WTC11 (cell line): ENCODE results near the gene DNAJC25. TPM values are rescaled to one million over a fixed set of nuclear protein-coding genes. Genes with fewer than 3 reads are reported as not detected.

Experiments
- EMX1 ChIP-seq: fragments of 250-450 bp; sonication (Bioruptor Pico); IDR thresholded peaks from 2 replicates; pipeline ENCODE4 v1.8.0; 2021; ENCODE audit warnings: mild to moderate bottlenecking
- ESRRA ChIP-seq: sonication (generic); formaldehyde crosslinking; IDR thresholded peaks from 2 replicates; pipeline ENCODE4 v1.8.1; 2022; ENCODE audit warnings: mild to moderate bottlenecking, missing genetic modification reagents, borderline replicate concordance
- GABPB1 ChIP-seq: sonication (generic); formaldehyde crosslinking; IDR thresholded peaks from 2 replicates; pipeline ENCODE4 v1.8.1; 2023; ENCODE audit warnings: mild to moderate bottlenecking, missing genetic modification reagents
- GRHL2 ChIP-seq: fragments of 250-450 bp; sonication (Bioruptor Pico); IDR thresholded peaks from 2 replicates; pipeline ENCODE4 v1.8.0; 2022; ENCODE audit warnings: mild to moderate bottlenecking, moderate library complexity; ENCODE audit not compliant: insufficient replicate concordance, severe bottlenecking
- JAZF1 ChIP-seq: fragments of 250-450 bp; sonication (Bioruptor Pico); IDR thresholded peaks from 2 replicates; pipeline ENCODE4 v1.9.0; 2021; ENCODE audit warnings: moderate library complexity, mild to moderate bottlenecking, inconsistent platforms
- MYBL2 ChIP-seq: sonication (generic); formaldehyde crosslinking; IDR thresholded peaks from 2 replicates; pipeline ENCODE4 v1.8.1; 2023; ENCODE audit warnings: mild to moderate bottlenecking, moderate library complexity, missing genetic modification reagents
- NR1H2 ChIP-seq: sonication (generic); formaldehyde crosslinking; IDR thresholded peaks from 2 replicates; pipeline ENCODE4 v1.9.0; 2021; ENCODE audit warnings: mild to moderate bottlenecking, moderate library complexity, missing genetic modification reagents
- NR3C1 ChIP-seq: sonication (generic); formaldehyde crosslinking; conservative IDR thresholded peaks from 2 replicates; pipeline ENCODE4 v1.8.1; 2023; ENCODE audit warnings: low read depth, mild to moderate bottlenecking, missing genetic modification reagents
- PRRX2 ChIP-seq: fragments of 250-450 bp; sonication (Bioruptor Pico); IDR thresholded peaks from 2 replicates; pipeline ENCODE4 v1.8.0; 2021; ENCODE audit warnings: mild to moderate bottlenecking
- SOX15 ChIP-seq: fragments of 250-450 bp; sonication (Bioruptor Pico); IDR thresholded peaks from 2 replicates; pipeline ENCODE4 v1.9.0; 2021; ENCODE audit warnings: mild to moderate bottlenecking
- TEAD1 ChIP-seq: sonication (generic); formaldehyde crosslinking; IDR thresholded peaks from 2 replicates; pipeline ENCODE4 v1.8.0; 2022; ENCODE audit warnings: mild to moderate bottlenecking, missing genetic modification reagents
- ZNF396 ChIP-seq: fragments of 250-450 bp; sonication (Bioruptor Pico); IDR thresholded peaks from 2 replicates; pipeline ENCODE4 v1.8.0; 2021; ENCODE audit warnings: mild to moderate bottlenecking, moderate library complexity, borderline replicate concordance
- ZNF671 ChIP-seq: fragments of 250-450 bp; sonication (Bioruptor Pico); IDR thresholded peaks from 2 replicates; pipeline ENCODE4 v1.8.0; 2021; ENCODE audit warnings: mild to moderate bottlenecking
- total RNA-seq: library from RNA; stranded (reverse); gene quantifications from 3 replicates; pipeline ENCODE4 v1.2.3, GENCODE V29; 2021
- TF ChIP-seq, protein P1 (sequence below): sonication (generic); formaldehyde crosslinking; IDR thresholded peaks from 2 replicates; pipeline ENCODE4 v1.8.0; 2023; ENCODE audit warnings: missing genetic modification reagents, mild to moderate bottlenecking, borderline replicate concordance
- TF ChIP-seq, protein P2 (sequence below): sonication (generic); formaldehyde crosslinking; IDR thresholded peaks from 2 replicates; pipeline ENCODE4 v1.8.1; 2023; ENCODE audit warnings: mild to moderate bottlenecking, missing genetic modification reagents, borderline replicate concordance
- TF ChIP-seq, protein P3 (sequence below): sonication (generic); formaldehyde crosslinking; IDR thresholded peaks from 2 replicates; pipeline ENCODE4 v1.8.0; 2022; ENCODE audit warnings: mild to moderate bottlenecking, missing genetic modification reagents
- TF ChIP-seq, protein P4 (sequence below): sonication (generic); formaldehyde crosslinking; IDR thresholded peaks from 2 replicates; pipeline ENCODE4 v1.8.1; 2023; ENCODE audit warnings: mild to moderate bottlenecking, moderate library complexity, missing genetic modification reagents
- TF ChIP-seq, protein P5 (sequence below): fragments of 250-450 bp; sonication (Bioruptor Pico); IDR thresholded peaks from 2 replicates; pipeline ENCODE4 v2.1.2; 2022; ENCODE audit warnings: mild to moderate bottlenecking, moderate library complexity
- TF ChIP-seq, protein P6 (sequence below): fragments of 250-450 bp; sonication (Bioruptor Pico); IDR thresholded peaks from 2 replicates; pipeline ENCODE4 v1.9.0; 2021; ENCODE audit warnings: mild to moderate bottlenecking, borderline replicate concordance
- TF ChIP-seq, protein P7 (sequence below): sonication (generic); formaldehyde crosslinking; IDR thresholded peaks from 2 replicates; pipeline ENCODE4 v1.8.0; 2022; ENCODE audit warnings: mild to moderate bottlenecking, missing genetic modification reagents

DNAJC25 gene
- total RNA-seq, 1 experiment from 2014 or later = 7.4 TPM

DNA sequence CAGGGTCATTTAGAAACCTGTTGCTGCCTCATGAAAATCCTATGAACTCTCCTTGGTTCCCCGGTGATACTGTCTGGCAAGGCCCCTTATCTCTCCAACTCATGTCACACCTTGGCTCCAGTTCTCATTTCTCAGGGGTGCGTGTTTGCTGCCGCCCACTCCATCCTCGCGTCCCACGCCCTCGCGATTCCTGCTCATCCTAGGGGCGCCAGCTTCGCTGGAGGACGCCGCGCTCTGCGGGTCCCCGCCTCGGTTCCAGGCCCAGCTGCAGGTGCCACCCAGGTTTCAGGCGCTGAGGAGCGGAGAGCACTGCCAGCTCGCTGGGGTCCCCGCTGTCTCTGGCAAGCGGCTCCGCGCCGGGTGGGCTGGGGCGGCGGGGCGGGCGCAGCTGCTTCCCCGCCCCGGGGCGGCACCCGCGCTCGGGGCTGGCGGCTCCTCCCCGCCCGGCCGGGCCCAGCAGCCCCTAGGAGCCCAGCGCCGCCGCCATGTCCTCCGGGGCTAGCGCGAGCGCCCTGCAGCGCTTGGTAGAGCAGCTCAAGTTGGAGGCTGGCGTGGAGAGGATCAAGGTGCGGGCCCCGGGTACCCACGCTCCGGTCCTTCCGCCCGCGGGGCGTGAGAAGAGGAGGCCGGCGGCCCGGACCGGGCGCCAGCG, 30.1 kb downstream of the DNAJC25 start, which contains the start of gene GNG10 (continued):
- TF ChIP-seq, protein P1, sequence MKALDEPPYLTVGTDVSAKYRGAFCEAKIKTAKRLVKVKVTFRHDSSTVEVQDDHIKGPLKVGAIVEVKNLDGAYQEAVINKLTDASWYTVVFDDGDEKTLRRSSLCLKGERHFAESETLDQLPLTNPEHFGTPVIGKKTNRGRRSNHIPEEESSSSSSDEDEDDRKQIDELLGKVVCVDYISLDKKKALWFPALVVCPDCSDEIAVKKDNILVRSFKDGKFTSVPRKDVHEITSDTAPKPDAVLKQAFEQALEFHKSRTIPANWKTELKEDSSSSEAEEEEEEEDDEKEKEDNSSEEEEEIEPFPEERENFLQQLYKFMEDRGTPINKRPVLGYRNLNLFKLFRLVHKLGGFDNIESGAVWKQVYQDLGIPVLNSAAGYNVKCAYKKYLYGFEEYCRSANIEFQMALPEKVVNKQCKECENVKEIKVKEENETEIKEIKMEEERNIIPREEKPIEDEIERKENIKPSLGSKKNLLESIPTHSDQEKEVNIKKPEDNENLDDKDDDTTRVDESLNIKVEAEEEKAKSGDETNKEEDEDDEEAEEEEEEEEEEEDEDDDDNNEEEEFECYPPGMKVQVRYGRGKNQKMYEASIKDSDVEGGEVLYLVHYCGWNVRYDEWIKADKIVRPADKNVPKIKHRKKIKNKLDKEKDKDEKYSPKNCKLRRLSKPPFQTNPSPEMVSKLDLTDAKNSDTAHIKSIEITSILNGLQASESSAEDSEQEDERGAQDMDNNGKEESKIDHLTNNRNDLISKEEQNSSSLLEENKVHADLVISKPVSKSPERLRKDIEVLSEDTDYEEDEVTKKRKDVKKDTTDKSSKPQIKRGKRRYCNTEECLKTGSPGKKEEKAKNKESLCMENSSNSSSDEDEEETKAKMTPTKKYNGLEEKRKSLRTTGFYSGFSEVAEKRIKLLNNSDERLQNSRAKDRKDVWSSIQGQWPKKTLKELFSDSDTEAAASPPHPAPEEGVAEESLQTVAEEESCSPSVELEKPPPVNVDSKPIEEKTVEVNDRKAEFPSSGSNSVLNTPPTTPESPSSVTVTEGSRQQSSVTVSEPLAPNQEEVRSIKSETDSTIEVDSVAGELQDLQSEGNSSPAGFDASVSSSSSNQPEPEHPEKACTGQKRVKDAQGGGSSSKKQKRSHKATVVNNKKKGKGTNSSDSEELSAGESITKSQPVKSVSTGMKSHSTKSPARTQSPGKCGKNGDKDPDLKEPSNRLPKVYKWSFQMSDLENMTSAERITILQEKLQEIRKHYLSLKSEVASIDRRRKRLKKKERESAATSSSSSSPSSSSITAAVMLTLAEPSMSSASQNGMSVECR (CRISPR knock-in tag) = no peak
- TF ChIP-seq, protein P2, sequence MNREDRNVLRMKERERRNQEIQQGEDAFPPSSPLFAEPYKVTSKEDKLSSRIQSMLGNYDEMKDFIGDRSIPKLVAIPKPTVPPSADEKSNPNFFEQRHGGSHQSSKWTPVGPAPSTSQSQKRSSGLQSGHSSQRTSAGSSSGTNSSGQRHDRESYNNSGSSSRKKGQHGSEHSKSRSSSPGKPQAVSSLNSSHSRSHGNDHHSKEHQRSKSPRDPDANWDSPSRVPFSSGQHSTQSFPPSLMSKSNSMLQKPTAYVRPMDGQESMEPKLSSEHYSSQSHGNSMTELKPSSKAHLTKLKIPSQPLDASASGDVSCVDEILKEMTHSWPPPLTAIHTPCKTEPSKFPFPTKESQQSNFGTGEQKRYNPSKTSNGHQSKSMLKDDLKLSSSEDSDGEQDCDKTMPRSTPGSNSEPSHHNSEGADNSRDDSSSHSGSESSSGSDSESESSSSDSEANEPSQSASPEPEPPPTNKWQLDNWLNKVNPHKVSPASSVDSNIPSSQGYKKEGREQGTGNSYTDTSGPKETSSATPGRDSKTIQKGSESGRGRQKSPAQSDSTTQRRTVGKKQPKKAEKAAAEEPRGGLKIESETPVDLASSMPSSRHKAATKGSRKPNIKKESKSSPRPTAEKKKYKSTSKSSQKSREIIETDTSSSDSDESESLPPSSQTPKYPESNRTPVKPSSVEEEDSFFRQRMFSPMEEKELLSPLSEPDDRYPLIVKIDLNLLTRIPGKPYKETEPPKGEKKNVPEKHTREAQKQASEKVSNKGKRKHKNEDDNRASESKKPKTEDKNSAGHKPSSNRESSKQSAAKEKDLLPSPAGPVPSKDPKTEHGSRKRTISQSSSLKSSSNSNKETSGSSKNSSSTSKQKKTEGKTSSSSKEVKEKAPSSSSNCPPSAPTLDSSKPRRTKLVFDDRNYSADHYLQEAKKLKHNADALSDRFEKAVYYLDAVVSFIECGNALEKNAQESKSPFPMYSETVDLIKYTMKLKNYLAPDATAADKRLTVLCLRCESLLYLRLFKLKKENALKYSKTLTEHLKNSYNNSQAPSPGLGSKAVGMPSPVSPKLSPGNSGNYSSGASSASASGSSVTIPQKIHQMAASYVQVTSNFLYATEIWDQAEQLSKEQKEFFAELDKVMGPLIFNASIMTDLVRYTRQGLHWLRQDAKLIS (CRISPR knock-in tag) = no peak
- TF ChIP-seq, protein P3, sequence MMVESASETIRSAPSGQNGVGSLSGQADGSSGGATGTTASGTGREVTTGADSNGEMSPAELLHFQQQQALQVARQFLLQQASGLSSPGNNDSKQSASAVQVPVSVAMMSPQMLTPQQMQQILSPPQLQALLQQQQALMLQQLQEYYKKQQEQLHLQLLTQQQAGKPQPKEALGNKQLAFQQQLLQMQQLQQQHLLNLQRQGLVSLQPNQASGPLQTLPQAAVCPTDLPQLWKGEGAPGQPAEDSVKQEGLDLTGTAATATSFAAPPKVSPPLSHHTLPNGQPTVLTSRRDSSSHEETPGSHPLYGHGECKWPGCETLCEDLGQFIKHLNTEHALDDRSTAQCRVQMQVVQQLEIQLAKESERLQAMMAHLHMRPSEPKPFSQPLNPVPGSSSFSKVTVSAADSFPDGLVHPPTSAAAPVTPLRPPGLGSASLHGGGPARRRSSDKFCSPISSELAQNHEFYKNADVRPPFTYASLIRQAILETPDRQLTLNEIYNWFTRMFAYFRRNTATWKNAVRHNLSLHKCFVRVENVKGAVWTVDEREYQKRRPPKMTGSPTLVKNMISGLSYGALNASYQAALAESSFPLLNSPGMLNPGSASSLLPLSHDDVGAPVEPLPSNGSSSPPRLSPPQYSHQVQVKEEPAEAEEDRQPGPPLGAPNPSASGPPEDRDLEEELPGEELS (CRISPR knock-in tag) = peak; percentile 31; the same call in 1 of the 2 replicates
- no peak for TF ChIP-seq MYBL2 (CRISPR knock-in tag)
- TF ChIP-seq NR1H2 (CRISPR knock-in tag) = no peak
- TF ChIP-seq, protein P4, sequence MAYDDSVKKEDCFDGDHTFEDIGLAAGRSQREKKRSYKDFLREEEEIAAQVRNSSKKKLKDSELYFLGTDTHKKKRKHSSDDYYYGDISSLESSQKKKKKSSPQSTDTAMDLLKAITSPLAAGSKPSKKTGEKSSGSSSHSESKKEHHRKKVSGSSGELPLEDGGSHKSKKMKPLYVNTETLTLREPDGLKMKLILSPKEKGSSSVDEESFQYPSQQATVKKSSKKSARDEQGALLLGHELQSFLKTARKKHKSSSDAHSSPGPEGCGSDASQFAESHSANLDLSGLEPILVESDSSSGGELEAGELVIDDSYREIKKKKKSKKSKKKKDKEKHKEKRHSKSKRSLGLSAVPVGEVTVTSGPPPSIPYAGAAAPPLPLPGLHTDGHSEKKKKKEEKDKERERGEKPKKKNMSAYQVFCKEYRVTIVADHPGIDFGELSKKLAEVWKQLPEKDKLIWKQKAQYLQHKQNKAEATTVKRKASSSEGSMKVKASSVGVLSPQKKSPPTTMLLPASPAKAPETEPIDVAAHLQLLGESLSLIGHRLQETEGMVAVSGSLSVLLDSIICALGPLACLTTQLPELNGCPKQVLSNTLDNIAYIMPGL (CRISPR knock-in tag) = peak; percentile 70; the same call in 1 of the 2 replicates
- no peak for TF ChIP-seq JAZF1 (CRISPR knock-in tag)
- no peak for TF ChIP-seq GRHL2 (CRISPR knock-in tag)
- TF ChIP-seq TEAD1 (CRISPR knock-in tag) = no peak
- no peak for TF ChIP-seq GABPB1
- TF ChIP-seq, protein P5, sequence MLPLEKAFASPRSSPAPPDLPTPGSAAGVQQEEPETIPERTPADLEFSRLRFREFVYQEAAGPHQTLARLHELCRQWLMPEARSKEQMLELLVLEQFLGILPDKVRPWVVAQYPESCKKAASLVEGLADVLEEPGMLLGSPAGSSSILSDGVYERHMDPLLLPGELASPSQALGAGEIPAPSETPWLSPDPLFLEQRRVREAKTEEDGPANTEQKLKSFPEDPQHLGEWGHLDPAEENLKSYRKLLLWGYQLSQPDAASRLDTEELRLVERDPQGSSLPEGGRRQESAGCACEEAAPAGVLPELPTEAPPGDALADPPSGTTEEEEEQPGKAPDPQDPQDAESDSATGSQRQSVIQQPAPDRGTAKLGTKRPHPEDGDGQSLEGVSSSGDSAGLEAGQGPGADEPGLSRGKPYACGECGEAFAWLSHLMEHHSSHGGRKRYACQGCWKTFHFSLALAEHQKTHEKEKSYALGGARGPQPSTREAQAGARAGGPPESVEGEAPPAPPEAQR (CRISPR knock-in tag) = no peak
- no peak for TF ChIP-seq ZNF396
- no peak for TF ChIP-seq PRRX2 (CRISPR knock-in tag)
- TF ChIP-seq, protein P6, sequence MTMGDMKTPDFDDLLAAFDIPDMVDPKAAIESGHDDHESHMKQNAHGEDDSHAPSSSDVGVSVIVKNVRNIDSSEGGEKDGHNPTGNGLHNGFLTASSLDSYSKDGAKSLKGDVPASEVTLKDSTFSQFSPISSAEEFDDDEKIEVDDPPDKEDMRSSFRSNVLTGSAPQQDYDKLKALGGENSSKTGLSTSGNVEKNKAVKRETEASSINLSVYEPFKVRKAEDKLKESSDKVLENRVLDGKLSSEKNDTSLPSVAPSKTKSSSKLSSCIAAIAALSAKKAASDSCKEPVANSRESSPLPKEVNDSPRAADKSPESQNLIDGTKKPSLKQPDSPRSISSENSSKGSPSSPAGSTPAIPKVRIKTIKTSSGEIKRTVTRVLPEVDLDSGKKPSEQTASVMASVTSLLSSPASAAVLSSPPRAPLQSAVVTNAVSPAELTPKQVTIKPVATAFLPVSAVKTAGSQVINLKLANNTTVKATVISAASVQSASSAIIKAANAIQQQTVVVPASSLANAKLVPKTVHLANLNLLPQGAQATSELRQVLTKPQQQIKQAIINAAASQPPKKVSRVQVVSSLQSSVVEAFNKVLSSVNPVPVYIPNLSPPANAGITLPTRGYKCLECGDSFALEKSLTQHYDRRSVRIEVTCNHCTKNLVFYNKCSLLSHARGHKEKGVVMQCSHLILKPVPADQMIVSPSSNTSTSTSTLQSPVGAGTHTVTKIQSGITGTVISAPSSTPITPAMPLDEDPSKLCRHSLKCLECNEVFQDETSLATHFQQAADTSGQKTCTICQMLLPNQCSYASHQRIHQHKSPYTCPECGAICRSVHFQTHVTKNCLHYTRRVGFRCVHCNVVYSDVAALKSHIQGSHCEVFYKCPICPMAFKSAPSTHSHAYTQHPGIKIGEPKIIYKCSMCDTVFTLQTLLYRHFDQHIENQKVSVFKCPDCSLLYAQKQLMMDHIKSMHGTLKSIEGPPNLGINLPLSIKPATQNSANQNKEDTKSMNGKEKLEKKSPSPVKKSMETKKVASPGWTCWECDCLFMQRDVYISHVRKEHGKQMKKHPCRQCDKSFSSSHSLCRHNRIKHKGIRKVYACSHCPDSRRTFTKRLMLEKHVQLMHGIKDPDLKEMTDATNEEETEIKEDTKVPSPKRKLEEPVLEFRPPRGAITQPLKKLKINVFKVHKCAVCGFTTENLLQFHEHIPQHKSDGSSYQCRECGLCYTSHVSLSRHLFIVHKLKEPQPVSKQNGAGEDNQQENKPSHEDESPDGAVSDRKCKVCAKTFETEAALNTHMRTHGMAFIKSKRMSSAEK = no peak
- no peak for TF ChIP-seq SOX15 (CRISPR knock-in tag)
- TF ChIP-seq NR3C1 = no peak
- no peak for TF ChIP-seq EMX1 (CRISPR knock-in tag)
- TF ChIP-seq, protein P7, sequence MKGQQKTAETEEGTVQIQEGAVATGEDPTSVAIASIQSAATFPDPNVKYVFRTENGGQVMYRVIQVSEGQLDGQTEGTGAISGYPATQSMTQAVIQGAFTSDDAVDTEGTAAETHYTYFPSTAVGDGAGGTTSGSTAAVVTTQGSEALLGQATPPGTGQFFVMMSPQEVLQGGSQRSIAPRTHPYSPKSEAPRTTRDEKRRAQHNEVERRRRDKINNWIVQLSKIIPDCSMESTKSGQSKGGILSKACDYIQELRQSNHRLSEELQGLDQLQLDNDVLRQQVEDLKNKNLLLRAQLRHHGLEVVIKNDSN = no peak
- TF ChIP-seq ESRRA (CRISPR knock-in tag) = no peak
- TF ChIP-seq ZNF671 (CRISPR knock-in tag) = no peak
